Suppressor macrophage (primary cell): ENCODE measurements around the gene DAW1.
A peak's percentile ranks its signal among the peaks of the same experiment; 100 is the strongest.
"Not testable (repeated sequence)": the region's sequence is repeated elsewhere in the genome, so short reads cannot be mapped to it uniquely, and the experiment has no call there.

Source experiments
- DNase-seq, 4 experiments: peaks; one replicate each; pipeline ENCODE4 v3.0.0-alpha.2; 2020 to 2022

DAW1 gene

DNA sequence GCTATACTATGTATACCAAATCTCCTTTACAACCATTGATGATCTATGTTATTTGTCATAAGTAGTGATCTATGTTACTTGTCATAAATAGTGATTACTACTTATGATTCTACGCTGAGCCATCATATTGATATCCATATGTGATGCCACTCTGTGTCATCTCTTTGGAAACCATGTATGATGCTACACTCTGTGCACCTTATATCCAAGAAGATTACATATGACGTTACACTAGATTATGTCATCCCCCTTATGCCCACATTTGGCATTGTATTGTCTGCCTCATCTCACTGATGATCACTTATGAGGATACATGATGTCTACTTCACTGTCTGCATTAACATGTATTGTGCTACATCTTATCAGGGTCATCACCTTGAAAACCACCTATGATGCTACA is 42.9 kb downstream of the DAW1 start:
- DNase-seq: no peak

DNA sequence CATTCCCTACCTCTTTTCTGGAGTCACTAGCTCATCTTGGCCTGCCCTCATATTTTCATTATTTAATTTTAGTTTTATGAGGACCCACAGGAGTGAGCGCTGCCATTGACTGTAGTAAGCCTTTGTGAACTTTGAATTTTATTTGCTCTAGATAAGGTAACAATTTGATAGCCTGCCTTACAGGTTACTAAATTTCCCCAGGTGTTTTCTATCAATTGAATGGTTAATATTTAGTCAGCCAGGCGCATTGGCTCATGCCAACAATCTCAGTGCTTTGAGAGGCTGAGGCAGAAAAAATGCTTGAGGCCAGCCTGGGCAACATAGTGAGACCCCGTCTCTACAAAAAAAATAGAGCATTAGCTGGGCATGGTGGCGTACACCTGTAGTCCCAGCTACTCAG is 50.2 kb downstream of the DAW1 start:
- DNase-seq: no peak

DNA sequence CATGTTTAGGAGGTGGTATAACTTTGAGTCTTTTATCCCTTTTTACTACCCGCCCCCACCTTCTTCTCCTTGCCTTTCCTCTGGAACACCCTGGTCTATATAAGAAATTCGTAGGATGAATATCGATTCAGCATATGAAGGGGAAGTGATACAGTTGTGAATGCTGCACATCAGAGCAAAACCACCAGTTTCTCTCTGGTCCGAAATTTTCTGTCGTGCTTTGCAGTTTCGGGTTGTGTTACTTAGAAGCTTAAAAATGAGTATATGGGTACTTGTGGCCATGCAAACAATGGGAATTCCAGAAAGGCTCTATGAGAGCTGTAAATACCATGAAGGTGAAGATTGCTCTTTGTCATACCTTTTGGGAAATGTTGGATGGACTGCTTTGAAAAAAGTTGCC is 60.6 kb downstream of the DAW1 start:
- DNase-seq: no peak

DNA sequence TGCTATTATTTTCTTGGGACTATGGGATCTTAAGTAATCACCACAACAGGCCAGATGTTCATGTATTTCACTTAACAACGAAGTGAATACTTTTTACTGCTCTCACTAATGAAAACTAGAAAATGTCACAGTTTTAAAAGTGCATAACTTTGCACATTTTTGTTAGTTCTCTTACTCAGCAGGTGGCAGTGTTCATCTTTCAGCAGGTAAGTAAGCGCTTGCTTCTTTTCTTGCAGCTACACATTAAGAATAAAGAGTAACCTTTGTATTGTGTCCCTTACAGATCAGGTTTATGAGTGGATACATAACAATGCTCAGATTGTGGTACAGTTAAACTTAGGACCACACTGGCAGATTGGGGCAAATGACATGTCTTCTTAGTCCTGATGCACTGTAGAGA is 61.0 kb downstream of the DAW1 start:
- DNase-seq: no peak

DNA sequence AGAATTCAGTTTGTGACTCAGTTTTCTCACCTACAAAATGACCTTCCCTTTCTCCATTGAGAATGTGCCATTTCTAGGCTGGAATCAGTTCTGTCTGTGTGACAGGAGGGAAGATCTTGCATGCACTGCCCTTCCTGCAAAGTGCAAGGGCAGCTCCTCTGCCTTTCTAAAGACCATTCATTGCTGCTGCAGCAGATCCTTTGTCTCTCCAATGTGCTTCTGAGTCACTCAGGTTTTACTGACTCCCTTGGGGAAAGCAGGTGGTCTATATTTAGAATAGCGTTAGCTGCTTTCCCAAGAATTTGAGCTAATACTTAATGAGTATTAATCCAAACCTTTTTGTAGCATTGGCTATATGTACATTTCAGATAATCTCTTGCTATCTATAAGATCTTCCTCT is 62.5 kb downstream of the DAW1 start:
- DNase-seq: no peak

DNA sequence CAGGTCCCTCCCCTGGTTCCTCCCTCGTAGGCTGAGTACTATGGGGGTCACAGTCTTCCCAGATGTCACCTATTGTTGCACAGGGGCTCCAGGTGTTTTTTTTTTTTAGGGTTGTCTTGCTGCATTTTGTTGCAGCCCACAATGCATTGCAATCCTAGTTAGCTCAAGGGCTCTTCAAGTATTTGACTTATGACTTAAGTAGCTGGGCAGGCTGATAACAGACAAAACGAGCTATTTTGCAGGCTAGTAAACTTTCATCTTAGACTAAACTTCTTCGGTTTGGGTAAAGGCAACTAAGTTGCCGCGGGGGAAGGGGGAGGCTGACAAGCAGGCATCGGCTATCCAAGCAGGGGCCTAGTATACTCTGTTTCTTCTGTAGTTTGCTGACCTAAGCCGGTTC is 64.8 kb downstream of the DAW1 start:
- not testable (repeated sequence) for DNase-seq

DNA sequence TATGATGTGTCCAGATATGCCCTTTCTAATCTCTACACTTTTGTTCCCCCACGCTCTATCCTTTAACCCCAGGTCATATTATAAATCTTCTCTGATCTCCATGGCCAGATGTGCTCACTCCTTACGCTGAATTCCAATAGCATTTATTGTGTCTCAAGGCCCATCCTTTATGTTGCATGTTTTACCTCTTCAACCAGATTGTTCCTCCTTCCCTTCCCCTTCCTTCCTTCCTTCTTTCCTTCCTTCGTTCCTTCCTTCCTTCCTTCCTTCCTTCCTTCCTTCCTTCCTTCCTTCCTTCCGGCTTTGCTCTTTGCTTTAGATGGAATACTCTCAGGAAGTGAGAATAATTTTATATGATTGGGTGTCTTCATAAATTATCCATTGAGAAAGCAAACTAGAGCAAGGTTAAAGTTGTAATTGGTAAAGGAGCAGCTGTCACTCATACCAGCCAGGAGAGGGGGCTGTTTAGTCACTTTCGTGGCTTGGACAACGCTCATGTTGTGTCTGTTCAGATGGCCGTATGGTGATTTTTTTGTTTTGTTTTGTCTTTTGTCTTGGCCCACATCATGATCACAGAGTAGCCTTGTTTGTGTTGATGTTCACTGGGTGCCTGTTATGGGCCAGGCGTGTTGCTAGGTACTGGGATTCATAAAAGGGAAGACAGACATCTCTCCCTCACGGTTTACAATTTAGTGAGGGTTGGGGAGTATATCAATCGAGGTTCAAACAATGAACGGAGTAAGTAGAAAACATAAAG is 68.0 kb downstream of the DAW1 start:
- peak in 3 of 4 experiments; percentile 34 to 36 (median 35) for DNase-seq

DNA sequence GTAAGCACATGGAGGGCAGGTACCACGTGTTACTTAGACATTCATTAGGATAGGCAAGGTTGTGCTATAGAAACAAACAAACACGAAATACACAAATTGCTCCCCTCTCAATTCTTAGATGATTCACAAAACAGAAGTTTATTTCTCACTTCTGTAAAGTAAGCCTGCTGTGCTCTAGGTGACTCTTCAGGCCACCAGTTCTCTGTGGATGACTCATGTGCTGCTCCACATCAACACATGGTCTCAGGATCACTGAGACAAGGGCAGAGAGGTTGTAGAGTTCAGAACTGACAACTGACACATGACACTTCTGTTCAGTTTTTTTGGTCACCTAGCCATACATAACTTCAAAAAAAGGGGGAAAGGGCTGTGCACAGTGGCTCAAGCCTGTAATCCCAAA is 70.6 kb downstream of the DAW1 start:
- DNase-seq: peak; percentile 4 to 56 (median 28)

DNA sequence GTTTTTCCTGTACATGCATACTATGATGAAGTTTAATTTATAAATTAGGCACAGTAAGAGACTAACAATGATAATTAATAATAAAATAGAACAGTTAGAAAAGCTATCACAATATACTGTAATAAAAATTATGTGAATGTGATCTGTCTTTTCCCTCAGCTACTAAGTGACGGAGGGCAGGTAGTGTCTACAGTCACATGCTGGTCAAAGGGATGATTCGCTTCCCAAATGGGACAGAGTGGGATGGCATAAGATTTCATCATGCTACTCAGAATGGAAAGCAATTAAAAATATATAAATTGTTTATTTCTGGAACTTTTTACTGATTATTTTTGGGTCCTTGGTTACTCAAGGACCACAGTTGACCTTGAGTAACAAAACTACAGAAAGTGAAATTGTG is 71.5 kb downstream of the DAW1 start:
- DNase-seq: no peak

DNA sequence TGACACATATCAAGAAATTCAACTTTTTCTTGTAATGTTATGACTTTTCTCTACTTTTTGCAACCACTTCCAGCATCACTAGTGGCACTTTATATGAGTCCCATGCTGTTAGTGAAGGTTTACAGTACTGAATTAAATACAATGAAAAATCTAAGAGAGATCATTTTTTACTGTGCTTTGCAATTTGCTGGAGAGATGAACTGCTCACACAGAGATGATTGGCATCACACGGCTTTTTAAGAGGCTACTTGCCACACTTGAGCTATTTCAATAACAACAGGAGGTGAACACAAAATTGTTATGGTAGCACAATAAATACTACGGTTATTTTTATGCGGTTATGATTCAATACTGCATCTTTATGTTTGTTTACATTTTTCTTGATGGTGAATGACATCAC is 88.9 kb downstream of the DAW1 start:
- DNase-seq: no peak

DNA sequence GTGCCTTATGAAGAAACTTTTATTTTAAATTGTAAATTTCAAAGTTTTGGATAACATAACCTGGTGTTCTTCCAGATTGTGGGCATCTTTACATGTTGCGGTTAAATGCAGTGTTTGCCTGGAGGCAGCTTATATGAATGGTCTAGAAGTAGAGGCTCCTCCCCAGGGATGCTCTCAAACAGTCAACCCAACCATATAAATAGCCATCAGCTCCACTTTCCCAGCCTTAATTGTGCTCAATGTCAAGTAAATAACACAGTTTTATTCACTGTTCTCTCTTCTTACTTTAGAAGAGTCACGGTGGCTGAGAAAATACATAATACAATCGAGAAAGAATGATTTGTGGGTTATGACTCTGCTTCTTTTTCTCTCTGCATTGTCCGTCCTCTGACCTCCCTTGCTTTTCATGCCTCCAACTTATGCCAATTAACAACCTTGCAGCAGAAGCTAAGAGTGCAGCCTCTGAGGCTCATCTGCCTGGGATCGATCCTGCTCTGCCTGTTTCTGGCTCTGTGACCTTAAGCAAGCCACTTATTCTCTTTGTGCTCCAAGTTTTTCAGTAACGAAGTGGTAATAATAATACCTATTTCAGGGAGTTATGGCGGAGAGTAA is 100.3 kb downstream of the DAW1 start:
- no peak for DNase-seq

DNA sequence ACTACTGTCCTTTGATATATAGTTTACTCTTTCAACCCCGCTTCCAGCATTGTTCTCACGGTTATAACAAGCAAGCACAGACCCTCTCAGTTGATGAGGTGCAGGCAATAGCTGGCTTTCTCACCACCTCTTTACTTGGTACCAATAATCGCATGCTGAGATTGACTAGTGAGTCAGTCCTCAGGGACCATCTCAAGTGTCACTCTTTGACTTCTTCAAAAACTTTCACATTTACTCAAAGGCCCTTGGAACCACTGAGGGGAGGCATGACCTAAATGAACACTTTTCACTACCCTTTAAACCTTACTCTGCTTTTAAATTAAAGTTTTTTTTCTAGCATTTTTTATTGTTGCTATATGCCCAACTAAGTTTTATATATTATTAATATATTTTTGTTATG is 101.8 kb downstream of the DAW1 start:
- no peak for DNase-seq
